HepG2 (cell line): ENCODE measurements around the gene TBX6. TPM values are rescaled to one million over a fixed set of nuclear protein-coding genes. Genes with fewer than 3 reads are reported as not detected.

Experiments
- ATF6 ChIP-seq: sonication (generic); formaldehyde crosslinking; conservative IDR thresholded peaks from 2 replicates; pipeline ENCODE4 v1.4.0; 2020; ENCODE audit warnings: missing genetic modification reagents
- CAMTA2 ChIP-seq: sonication (generic); formaldehyde crosslinking; IDR thresholded peaks from 2 replicates; pipeline ENCODE4 v1.4.0; 2020; ENCODE audit warnings: mild to moderate bottlenecking, missing genetic modification reagents, borderline replicate concordance
- FOXM1 ChIP-seq: sonication (generic); formaldehyde crosslinking; IDR thresholded peaks from 2 replicates; pipeline ENCODE4 v1.5.0; 2020; ENCODE audit warnings: missing genetic modification reagents
- GABPA ChIP-seq, 2 experiments: IDR thresholded peaks; 2 replicates each; pipeline ENCODE4 v1.6.1; 2011 to 2016; ENCODE audit warnings: low read depth in 2 of 2, low read length in 1 of 2, missing biosample characterization in 1 of 2, missing genetic modification characterization in 1 of 2
- GTF2F1 ChIP-seq: fragments of 150-350 bp; IDR thresholded peaks from 2 replicates; pipeline ENCODE4 v1.6.1; 2014; ENCODE audit warnings: low read length
- ISX ChIP-seq: sonication (generic); formaldehyde crosslinking; conservative IDR thresholded peaks from 2 replicates; pipeline ENCODE4 v1.5.0; 2020; ENCODE audit warnings: missing genetic modification reagents
- JUN ChIP-seq: sonication (generic); formaldehyde crosslinking; IDR thresholded peaks from 2 replicates; pipeline ENCODE4 v1.4.0; 2020; ENCODE audit warnings: mild to moderate bottlenecking, missing genetic modification reagents
- RERE ChIP-seq: IDR thresholded peaks from 2 replicates; pipeline ENCODE4 v1.6.1; 2016; ENCODE audit warnings: low read depth, missing genetic modification reagents, missing compliant biosample characterization
- TFDP2 ChIP-seq: sonication (generic); formaldehyde crosslinking; IDR thresholded peaks from 2 replicates; pipeline ENCODE4 v1.4.0; 2020; ENCODE audit warnings: missing genetic modification reagents
- TOPORS ChIP-seq: sonication (generic); formaldehyde crosslinking; IDR thresholded peaks from 2 replicates; pipeline ENCODE4 v1.8.0; 2023; ENCODE audit warnings: mild to moderate bottlenecking, missing genetic modification reagents
- ZFP36 ChIP-seq: fragments of 150-350 bp; IDR thresholded peaks from 2 replicates; pipeline ENCODE4 v1.6.1; 2018; ENCODE audit warnings: borderline replicate concordance, low read length, low read depth; ENCODE audit not compliant: partially characterized antibody
- ZFP41 ChIP-seq: sonication (generic); formaldehyde crosslinking; IDR thresholded peaks from 2 replicates; pipeline ENCODE4 v1.4.0; 2020; ENCODE audit warnings: mild to moderate bottlenecking, missing genetic modification reagents, borderline replicate concordance
- ZNF160 ChIP-seq: sonication (generic); formaldehyde crosslinking; IDR thresholded peaks from 2 replicates; pipeline ENCODE4 v1.8.0; 2022; ENCODE audit warnings: mild to moderate bottlenecking, inconsistent platforms, missing genetic modification reagents
- ZNF329 ChIP-seq: sonication (generic); formaldehyde crosslinking; IDR thresholded peaks from 2 replicates; pipeline ENCODE4 v1.9.0; 2021; ENCODE audit warnings: low read depth, mild to moderate bottlenecking, missing genetic modification reagents
- ZNF460 ChIP-seq: sonication (generic); formaldehyde crosslinking; IDR thresholded peaks from 2 replicates; pipeline ENCODE4 v1.5.1; 2020; ENCODE audit warnings: missing genetic modification reagents, mild to moderate bottlenecking, borderline replicate concordance
- ZNF484 ChIP-seq: sonication (generic); formaldehyde crosslinking; IDR thresholded peaks from 2 replicates; pipeline ENCODE4 v1.5.1; 2020; ENCODE audit warnings: mild to moderate bottlenecking, low read depth, missing genetic modification reagents, borderline replicate concordance
- ZNF546 ChIP-seq: sonication (generic); formaldehyde crosslinking; conservative IDR thresholded peaks from 2 replicates; pipeline ENCODE4 v1.8.1; 2023; ENCODE audit warnings: mild to moderate bottlenecking, missing genetic modification reagents
- ZNF710 ChIP-seq: sonication (generic); formaldehyde crosslinking; IDR thresholded peaks from 2 replicates; pipeline ENCODE4 v1.5.0; 2020; ENCODE audit warnings: mild to moderate bottlenecking, missing genetic modification reagents, borderline replicate concordance
- polyA plus RNA-seq, 8 experiments: library from polyadenylated mRNA; depleted of rRNA in 3 of 8; stranded (reverse) in 7 of 8; unstranded in 1 of 8; fragments of >200 nt; fragmentation: Illumina TruSeq in 4 of 8; extraction: Trizol in 4 of 8; gene quantifications; 2 replicates each; pipeline versions ENCODE4 v1.2.1 to v1.2.3, GENCODE V29; 2011 to 2016; ENCODE audit warnings: low read depth in 4 of 8, missing spikeins in 1 of 8, mixed read lengths in 1 of 8; ENCODE audit not compliant: insufficient read depth in 1 of 8
- total RNA-seq, 5 experiments: library from RNA; depleted of rRNA; stranded (reverse); fragments of >200 nt; fragmentation: Illumina TruSeq; extraction: Trizol; gene quantifications; 2 replicates each; pipeline ENCODE4 v1.2.3, GENCODE V29; 2016; ENCODE audit warnings: low read depth in 1 of 5

TBX6 gene
- total and polyA plus RNA-seq, 2 of the 13 experiments (the other 11 are each of a cell fraction or from before 2014, with no cell fraction given), result 0.24 to 0.42 TPM

- TF ChIP-seq ATF6 (CRISPR knock-in tag) (no peak), ISX (CRISPR knock-in tag) (no peak), ZFP36 (no peak), GTF2F1 (no peak), RERE (peak; percentile 50; the same call in 1 of the 2 replicates), ZNF710 (CRISPR knock-in tag) (0 out of 2 replicates have a peak, but pooled peaks have one; percentile 41), TOPORS (CRISPR knock-in tag) (no peak), ZNF160 (CRISPR knock-in tag) (no peak), CAMTA2 (CRISPR knock-in tag) (no peak), TFDP2 (CRISPR knock-in tag) (peak; percentile 94), ZFP41 (CRISPR knock-in tag) (no peak), ZNF329 (CRISPR knock-in tag) (0 out of 2 replicates have a peak, but pooled peaks have one; percentile 24), JUN (CRISPR knock-in tag) (peak; percentile 58; the same call in 1 of the 2 replicates), ZNF460 (CRISPR knock-in tag) (no peak), GABPA (IDR thresholded peaks at IDR 0.05; ENCODE audit: low read depth, low read length) (peak; percentile 23; the same call in 1 of the 2 replicates), GABPA (CRISPR knock-in tag; IDR thresholded peaks at IDR 0.05; ENCODE audit: low read depth) (peak; percentile 83), ZNF484 (no peak; the same call in 1 of the 2 replicates), ZNF546 (CRISPR knock-in tag) (0 out of 2 replicates have a peak, but pooled peaks have one; percentile 3), FOXM1 (CRISPR knock-in tag) (no peak)
Measured at GRCh38 chr16:30092373-30093010, 768 bp upstream of the TBX6 start (continued).
